SK-N-DZ (cell line): ENCODE measurements around the gene GNAQ.

Source experiments
- DNase-seq: peaks from one replicate; pipeline ENCODE4 v3.0.0-alpha.2; 2015; ENCODE audit warnings: low spot score

Gene GNAQ

GRCh38 chr9:78003730-78004129 is 27.9 kb downstream of the GNAQ start:
- DNase-seq: no peak

- no peak for DNase-seq
These were observed 29.5 kb downstream of the GNAQ start for GRCh38 chr9:78001946-78002731.

- no peak for DNase-seq
These were observed 31.4 kb downstream of the GNAQ start for GRCh38 chr9:78000221-78000620.

GRCh38 chr9:77999231-77999631 is 32.4 kb downstream of the GNAQ start:
- no peak for DNase-seq

- DNase-seq: no peak
These were observed 33.9 kb downstream of the GNAQ start for GRCh38 chr9:77997611-77998284.

GRCh38 chr9:77996696-77997095 is 34.9 kb downstream of the GNAQ start:
- DNase-seq: no peak

GRCh38 chr9:77991191-77991590 is 40.4 kb downstream of the GNAQ start:
- no peak for DNase-seq

GRCh38 chr9:77989909-77990308 is 41.7 kb downstream of the GNAQ start:
- no peak for DNase-seq

GRCh38 chr9:77989458-77989857 is 42.2 kb downstream of the GNAQ start:
- DNase-seq: no peak

- DNase-seq: no peak
These were observed 43.0 kb downstream of the GNAQ start for GRCh38 chr9:77988630-77989029.

- DNase-seq: no peak
These were observed 43.6 kb downstream of the GNAQ start for GRCh38 chr9:77987880-77988525.

- DNase-seq: peak; percentile 58
These were observed 44.4 kb downstream of the GNAQ start for GRCh38 chr9:77987081-77987656.

- no peak for DNase-seq
These were observed 45.6 kb downstream of the GNAQ start for GRCh38 chr9:77985996-77986395.

GRCh38 chr9:77983320-77983662 is 48.3 kb downstream of the GNAQ start:
- no peak for DNase-seq

GRCh38 chr9:77982581-77983319 is 48.9 kb downstream of the GNAQ start:
- DNase-seq: no peak

- no peak for DNase-seq
These were observed 49.7 kb downstream of the GNAQ start for GRCh38 chr9:77981907-77982306.

- no peak for DNase-seq
These were observed 50.3 kb downstream of the GNAQ start for GRCh38 chr9:77981332-77981731.

- no peak for DNase-seq
These were observed 51.0 kb downstream of the GNAQ start for GRCh38 chr9:77980622-77981021.

GRCh38 chr9:77978086-77978781 is 53.4 kb downstream of the GNAQ start:
- no peak for DNase-seq

GRCh38 chr9:77977210-77977611 is 54.4 kb downstream of the GNAQ start:
- DNase-seq: peak; percentile 17

GRCh38 chr9:77975806-77976205 is 55.8 kb downstream of the GNAQ start:
- DNase-seq: no peak
